Measurements from ENCODE around the gene SLC20A1.
"Not testable (repeated sequence)": the region's sequence is repeated elsewhere in the genome, so short reads cannot be mapped to it uniquely, and the experiment has no call there.

The SLC20A1 gene

DNA sequence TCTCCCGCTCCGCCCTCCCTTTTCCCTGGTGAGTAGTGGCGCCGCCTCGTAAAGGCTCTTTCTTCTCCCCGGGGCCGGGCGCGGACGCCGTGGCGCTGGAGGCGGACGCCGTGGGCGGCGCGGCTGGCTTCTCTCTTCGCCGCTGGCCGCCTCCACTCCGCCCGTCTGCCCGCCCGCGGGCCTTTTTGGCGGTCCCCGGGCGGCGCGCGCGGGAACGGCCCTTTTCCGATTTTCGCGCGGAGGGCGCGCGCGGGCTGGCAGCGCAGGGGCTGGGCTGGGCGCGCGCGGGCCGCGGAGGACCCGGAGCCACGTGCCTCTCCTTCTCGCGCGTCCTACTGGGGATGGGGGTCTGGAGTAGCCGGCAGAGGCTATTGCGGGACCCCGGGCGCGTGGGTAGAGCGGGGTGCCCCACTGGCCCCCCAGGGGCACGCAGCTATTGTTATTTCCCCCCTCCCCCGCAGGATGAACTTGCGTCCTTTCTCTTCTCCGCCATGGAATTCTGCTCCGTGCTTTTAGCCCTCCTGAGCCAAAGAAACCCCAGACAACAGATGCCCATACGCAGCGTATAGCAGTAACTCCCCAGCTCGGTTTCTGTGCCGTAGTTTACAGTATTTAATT lies 472 bp downstream of the SLC20A1 start:
- no peak for FAIRE-seq
- DNase-seq (ENCODE audit: low spot score): peak; percentile 70

DNA sequence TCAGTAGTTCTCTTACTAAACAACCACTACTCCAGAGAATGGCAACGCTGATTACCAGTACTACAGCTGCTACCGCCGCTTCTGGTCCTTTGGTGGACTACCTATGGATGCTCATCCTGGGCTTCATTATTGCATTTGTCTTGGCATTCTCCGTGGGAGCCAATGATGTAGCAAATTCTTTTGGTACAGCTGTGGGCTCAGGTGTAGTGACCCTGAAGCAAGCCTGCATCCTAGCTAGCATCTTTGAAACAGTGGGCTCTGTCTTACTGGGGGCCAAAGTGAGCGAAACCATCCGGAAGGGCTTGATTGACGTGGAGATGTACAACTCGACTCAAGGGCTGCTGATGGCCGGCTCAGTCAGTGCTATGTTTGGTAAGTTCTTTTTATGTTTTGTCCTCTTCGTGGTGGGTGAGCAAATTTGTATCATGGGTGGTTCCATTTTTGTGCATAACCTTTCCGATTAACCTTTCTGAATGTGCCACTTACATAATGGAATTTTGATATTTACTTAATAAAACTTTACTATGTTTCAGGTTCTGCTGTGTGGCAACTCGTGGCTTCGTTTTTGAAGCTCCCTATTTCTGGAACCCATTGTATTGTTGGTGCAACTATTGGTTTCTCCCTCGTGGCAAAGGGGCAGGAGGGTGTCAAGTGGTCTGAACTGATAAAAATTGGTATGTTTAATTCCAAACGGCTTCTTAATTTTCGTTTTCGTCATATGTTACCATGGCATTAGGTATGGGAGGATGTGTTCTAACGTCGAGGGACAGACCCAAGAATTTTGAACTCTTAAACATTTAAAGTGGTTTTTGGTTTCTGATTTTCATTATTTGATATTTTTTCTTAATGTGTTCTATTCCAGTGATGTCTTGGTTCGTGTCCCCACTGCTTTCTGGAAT lies 1.3 kb downstream of the SLC20A1 start:
- no peak for DNase-seq (ENCODE audit: low spot score)
- FAIRE-seq: no peak

DNA sequence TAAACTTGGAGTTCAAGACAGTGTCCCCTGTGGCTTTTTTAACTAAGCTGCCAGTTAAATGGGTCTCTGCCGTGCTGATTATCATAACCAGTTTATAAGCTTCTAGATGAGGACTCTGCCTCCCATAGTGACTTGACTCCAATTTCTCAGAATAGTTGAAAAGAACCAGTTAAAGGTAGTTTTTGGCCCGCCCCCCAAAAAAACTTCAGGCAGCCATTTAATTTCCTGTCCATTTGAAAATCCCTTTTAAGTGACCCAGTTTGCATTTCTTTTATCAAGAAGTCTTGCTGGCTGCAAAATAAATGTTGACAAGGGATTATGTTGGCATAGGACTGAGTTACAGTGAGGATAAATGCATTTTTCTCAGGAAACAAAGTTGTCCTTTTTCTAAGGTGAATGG lies 2.3 kb downstream of the SLC20A1 start:
- no peak for FAIRE-seq
- no peak for DNase-seq (ENCODE audit: low spot score)

- no peak for FAIRE-seq
- DNase-seq (ENCODE audit: low spot score): no peak
Observed at GRCh38 chr2:112656679-112657078, 10.9 kb downstream of the SLC20A1 start.

DNA sequence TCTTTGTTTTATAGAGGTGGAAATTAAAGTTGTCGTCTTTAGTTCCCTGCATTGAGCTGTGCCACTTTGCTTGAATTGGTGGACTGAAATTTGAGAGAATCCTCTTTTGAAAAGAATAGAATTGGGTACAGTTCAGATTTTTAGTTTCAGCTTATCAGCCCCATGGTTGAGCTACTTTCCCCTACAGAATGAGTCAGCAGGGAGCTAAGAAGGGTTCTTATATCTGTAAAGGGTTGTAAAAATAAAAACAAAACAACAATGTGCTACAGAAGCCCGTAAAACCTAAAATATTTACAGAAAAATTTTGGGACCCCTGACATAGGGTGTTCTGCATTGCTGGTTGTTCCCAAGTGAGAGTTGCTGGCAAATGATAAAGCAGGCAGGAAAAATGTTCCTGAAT lies 12.6 kb downstream of the SLC20A1 start:
- DNase-seq (ENCODE audit: low spot score) (no peak), FAIRE-seq (no peak)

DNA sequence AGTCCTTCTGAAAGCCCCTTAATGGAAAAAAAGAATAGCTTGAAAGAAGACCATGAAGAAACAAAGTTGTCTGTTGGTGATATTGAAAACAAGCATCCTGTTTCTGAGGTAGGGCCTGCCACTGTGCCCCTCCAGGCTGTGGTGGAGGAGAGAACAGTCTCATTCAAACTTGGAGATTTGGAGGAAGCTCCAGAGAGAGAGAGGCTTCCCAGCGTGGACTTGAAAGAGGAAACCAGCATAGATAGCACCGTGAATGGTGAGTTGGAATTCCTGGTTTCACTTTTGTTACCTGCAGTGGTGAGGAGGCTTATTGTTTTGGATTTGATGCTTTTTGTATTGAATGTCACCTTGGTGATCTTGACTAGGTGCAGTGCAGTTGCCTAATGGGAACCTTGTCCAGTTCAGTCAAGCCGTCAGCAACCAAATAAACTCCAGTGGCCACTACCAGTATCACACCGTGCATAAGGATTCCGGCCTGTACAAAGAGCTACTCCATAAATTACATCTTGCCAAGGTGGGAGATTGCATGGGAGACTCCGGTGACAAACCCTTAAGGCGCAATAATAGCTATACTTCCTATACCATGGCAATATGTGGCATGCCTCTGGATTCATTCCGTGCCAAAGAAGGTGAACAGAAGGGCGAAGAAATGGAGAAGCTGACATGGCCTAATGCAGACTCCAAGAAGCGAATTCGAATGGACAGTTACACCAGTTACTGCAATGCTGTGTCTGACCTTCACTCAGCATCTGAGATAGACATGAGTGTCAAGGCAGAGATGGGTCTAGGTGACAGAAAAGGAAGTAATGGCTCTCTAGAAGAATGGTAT lies 13.3 kb downstream of the SLC20A1 start:
- no peak for DNase-seq (ENCODE audit: low spot score)
- FAIRE-seq: no peak

DNA sequence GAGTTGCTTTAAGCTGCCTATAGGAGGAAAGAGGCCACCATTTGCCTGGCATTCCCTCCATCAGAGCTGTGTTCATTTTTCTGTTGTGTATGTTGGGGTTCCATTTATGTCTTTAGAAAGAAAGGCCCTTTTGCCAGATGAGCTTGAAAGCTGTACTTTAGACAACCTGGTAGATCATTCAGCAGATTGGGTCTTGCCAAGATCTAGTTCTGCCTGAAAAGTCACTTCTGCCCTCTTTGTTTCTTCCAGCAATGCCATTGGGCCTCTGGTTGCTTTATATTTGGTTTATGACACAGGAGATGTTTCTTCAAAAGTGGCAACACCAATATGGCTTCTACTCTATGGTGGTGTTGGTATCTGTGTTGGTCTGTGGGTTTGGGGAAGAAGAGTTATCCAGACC lies 14.4 kb downstream of the SLC20A1 start:
- no peak for DNase-seq (ENCODE audit: low spot score)
- no peak for FAIRE-seq

DNA sequence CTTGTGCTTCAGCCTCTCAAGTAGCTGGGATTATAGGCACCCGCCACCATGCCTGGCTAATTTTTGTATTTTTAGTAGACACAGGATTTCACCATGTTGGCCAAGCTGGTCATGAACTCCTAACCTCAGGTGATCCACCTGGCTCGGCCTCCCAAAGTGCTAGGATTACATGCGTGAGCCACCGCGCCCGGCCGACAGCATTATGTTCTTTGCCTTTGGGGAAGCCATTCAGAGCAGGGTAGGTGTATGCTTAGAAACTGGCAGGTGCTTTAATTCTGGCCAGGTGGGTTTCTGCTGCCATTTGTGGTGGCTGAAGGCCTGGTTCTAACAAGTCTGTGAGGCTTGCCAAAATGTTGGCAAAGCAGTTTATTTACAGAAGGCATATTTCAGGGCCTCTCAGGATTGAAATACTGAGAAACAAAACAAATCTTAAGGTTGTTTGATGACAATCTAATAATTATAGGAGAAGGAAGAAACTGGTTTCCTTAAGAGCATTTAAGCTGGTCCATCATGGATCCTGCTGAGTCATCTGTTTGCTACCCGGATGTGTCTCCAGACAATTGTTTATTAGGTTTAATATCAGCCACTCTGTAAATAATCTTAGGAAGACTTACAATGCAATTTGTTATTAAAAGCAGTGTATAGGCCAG lies 16.0 kb downstream of the SLC20A1 start:
- no peak for DNase-seq (ENCODE audit: low spot score)
- FAIRE-seq: no peak

DNA sequence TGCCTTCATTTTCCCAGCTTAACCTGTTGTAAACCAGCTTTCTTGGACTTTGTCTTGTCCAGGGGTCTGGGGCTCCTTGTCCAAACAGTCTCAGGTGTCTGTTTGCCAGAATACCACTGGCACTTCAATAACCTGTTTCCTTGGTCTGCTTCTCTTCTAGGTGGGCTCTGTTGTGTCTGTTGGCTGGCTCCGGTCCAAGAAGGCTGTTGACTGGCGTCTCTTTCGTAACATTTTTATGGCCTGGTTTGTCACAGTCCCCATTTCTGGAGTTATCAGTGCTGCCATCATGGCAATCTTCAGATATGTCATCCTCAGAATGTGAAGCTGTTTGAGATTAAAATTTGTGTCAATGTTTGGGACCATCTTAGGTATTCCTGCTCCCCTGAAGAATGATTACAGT lies 17.0 kb downstream of the SLC20A1 start:
- no peak for FAIRE-seq
- no peak for DNase-seq (ENCODE audit: low spot score)

- DNase-seq (ENCODE audit: low spot score) (no peak), FAIRE-seq (no peak)
Observed at GRCh38 chr2:112664689-112665088, 18.9 kb downstream of the SLC20A1 start.

DNA sequence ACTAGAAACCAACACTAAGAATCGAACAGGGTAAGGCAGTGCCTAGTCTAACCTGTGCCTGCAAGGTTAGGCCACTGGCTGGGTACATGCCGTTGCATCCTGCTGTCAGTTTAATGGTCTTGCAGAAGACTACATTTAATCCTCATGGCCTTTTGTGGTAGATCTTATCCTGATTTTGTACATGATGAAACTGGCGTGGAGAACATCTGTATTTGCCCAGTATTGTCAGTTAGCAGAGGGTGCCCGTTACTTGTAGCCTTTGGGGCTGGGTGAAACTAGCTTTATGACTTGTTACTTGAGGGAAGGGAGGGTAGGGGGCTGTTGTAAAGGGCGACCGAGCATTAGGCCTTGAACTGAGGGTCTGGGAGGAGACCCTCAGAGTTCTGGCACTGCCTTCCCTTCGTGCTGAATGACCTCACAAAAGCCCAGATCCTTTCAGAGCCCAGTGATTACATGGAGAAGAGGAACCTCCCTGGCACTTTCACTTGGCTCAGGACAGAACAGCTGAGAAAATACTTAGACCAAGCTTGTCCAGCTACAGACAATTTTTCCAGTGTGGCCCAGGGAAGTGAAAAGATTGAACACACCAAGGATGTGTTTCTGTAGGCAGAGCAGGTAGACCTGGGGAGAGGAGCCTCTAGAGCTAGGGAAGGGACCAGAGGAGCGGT lies 19.5 kb downstream of the SLC20A1 start:
- DNase-seq (ENCODE audit: low spot score) (no peak), FAIRE-seq (no peak)

GRCh38 chr2:112666761-112667122 lies 21.0 kb downstream of the SLC20A1 start:
- no peak for DNase-seq (ENCODE audit: low spot score)
- no peak for FAIRE-seq

DNA sequence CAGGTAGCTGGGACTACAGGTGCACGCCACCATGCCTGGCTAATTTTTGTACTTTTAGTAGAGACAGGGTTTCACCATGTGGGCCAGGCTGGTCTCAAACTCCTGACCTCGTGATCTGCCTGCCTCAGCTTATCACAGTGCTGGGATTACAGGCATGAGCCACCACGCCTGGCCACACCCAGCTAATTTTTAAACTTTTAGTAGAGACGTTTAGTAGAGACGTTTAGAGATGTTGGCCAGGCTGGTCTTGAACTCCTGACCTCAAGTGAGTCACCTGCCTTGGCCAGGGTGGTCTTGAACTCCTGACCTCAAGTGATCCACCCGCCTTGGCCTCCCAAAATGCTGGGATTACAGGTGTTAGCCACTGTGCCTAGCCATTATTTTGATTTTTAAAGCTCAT lies 21.8 kb downstream of the SLC20A1 start:
- DNase-seq (ENCODE audit: low spot score): not testable (repeated sequence)

DNA sequence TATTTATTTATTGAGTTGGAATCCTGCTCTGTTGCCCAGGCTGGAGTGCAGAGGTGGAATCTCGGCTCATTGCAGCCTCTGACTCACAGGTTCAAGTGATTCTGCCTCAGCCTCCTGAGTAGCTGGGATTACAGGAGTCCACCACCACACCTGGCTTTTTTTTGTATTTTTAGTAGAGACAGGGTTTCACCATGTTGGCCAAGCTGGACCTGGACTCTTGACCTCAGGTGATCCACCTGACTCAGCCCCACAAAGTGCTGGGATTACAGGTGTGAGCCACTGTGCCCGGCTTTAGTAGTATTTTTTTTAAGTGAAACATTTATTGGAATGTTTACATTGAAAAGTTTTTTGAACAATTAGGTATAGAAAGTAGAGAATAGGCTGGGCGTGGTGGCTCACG lies 23.9 kb downstream of the SLC20A1 start:
- DNase-seq (ENCODE audit: low spot score): no peak
- FAIRE-seq: no peak

More for the DNA sequence above, 21.8 kb downstream of the SLC20A1 start:
- FAIRE-seq: not testable (repeated sequence)

- FAIRE-seq (no peak), DNase-seq (ENCODE audit: low spot score) (no peak)
Observed at GRCh38 chr2:112670252-112671022, 24.7 kb downstream of the SLC20A1 start.

- FAIRE-seq: no peak
Observed at GRCh38 chr2:112671801-112672200, 26.1 kb downstream of the SLC20A1 start.

DNA sequence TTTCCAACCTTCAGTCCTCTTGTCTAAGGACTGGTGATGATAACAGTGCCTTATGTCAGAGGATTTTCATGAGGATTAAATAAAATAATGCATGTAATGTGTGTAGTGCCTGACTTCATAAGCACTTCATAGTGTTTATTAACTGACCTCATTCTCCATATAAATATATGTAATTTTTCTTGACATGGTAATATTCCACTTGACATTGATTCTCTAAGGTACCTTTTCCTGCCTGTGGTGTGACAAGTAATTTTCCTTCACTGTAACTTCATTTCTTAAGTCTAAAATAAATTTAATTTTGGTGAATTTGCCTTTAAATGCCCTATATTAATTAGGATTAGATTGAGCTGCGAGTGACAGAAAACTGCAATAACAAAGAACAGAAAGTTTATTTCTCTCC lies 27.3 kb downstream of the SLC20A1 start:
- DNase-seq (ENCODE audit: low spot score): no peak
- no peak for FAIRE-seq

More at GRCh38 chr2:112671801-112672200, 26.1 kb downstream of the SLC20A1 start:
- no peak for DNase-seq (ENCODE audit: low spot score)

DNA sequence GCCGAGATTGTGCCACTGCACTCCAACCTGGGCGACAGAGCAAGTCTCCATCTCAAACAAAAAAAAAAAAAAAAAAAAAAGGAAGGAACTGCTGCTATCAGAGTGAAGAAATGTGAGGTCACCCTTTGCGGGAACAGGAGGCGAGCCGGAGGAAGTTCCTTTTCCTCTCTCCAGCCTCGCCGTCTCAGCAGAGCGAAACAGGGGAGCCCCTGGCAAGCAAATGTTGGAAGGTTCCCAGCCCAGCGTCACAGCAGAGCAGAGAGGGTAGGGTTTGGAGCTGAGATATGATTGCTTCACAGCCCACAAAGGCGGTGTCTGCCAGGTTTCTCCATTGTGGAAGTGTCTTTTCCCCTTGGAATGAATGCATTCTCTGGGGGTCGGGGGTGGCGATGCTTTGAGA lies 28.5 kb downstream of the SLC20A1 start:
- FAIRE-seq: no peak
- no peak for DNase-seq (ENCODE audit: low spot score)

DNA sequence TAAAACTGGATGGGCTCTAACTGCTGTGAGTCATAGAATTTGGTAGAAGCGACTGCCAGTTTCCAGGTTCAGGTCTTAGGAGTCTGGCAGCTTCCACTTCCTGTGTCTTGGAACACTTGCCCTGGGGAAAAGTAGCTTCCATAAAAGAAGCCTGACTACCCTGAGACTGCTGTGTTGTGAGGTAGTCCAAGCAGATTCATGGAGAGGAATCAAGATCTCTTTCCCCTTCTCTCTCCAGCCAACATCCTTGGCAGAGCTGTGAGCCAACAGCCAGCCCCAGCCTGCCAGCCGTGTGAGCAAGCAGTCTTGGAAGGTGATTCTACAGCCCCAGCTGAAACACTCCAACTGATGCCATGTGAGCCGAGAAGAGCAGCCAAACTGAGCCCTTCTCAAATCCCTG lies 33.7 kb downstream of the SLC20A1 start:
- DNase-seq (ENCODE audit: low spot score): no peak
- no peak for FAIRE-seq

GRCh38 chr2:112680666-112681101 lies 34.9 kb downstream of the SLC20A1 start:
- DNase-seq (ENCODE audit: low spot score) (no peak), FAIRE-seq (no peak)
